Activated gamma-delta T cell treated with anti-CD3 and anti-CD28 coated beads, Interleukin-2, amount 50 U/mL, for 16 hours (primary cell): ENCODE measurements around the gene ECD.

ENCODE experiments used
- DNase-seq: peaks from one replicate; pipeline ENCODE4 v3.0.0-alpha.2; 2020; ENCODE audit warnings: low read depth

Gene ECD

GRCh38 chr10:73096449-73097304 lies 71.1 kb downstream of the ECD start, which contains the start of gene P4HA1:
Gene P4HA1, minus strand, starts transcription at chr10:73096866. Its CDS starts 21,983 bp downstream, at chr10:73074883.
- peak; percentile 98 for DNase-seq

GRCh38 chr10:73096041-73096448 lies 71.8 kb downstream of the ECD start:
- peak; percentile 41 for DNase-seq

GRCh38 chr10:73095481-73096021 lies 72.3 kb downstream of the ECD start:
- peak; percentile 6 for DNase-seq

- no peak for DNase-seq
Measured at GRCh38 chr10:73094986-73095480, 72.8 kb downstream of the ECD start.

- no peak for DNase-seq
Measured at GRCh38 chr10:73093922-73094850, 73.6 kb downstream of the ECD start.

GRCh38 chr10:73092830-73093229 lies 75.0 kb downstream of the ECD start:
- no peak for DNase-seq

- DNase-seq: no peak
Measured at GRCh38 chr10:73088304-73088703, 79.5 kb downstream of the ECD start.

- no peak for DNase-seq
Measured at GRCh38 chr10:73086816-73087215, 81.0 kb downstream of the ECD start.

- DNase-seq: no peak
Measured at GRCh38 chr10:73084209-73084608, 83.6 kb downstream of the ECD start.
